HG03460 (cell line): Measurements from ENCODE around the gene FGGY.
"Not testable (repeated sequence)": the region's sequence is repeated elsewhere in the genome, so short reads cannot be mapped to it uniquely, and the experiment has no call there.

ENCODE experiments used
- ATAC-seq: cut with Tn5 transposase; IDR thresholded peaks from one replicate; pipeline ENCODE4 v1.9.1; 2021; ENCODE audit not compliant: unreplicated experiment

Gene FGGY

GRCh38 chr1:59346429-59346828 lies 49.5 kb downstream of the FGGY start:
- no peak for ATAC-seq

DNA sequence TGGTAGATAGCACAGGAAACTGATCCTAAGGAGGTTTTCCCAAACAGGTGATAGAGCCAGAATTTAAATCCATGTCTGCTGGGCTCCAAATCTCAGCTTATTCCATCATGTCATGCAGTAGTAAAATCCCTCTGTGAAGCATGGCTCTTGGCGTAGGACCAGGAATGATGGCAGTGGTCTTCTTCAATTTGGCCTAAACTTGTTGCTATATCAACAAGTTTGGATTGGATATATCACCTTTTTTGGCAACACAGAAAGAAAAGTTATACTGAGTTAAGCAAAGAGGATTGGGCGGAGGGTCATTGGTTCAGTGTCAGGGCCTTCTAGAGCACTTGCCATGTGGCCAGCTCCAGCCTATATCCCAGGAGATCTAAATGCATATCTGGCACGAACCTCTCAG lies 52.2 kb downstream of the FGGY start:
- no peak for ATAC-seq

DNA sequence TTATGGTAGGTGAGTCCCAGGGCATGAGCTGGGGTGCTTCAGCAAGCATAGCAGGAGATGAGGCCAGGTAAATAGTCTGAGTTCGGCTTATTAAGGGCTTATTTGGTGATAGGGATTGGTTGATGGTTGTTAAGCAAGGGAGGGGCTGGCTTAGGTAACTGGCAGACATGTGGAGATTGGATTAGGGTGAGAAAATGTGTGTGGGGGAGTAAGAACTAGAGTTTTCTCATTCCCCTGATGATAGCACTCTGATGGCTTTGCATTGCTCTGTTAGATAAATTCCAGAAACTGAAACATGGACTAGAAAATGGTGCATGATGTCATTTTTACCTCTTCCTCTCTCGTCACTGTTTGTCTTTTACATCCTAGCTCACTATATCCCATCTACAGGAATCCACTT lies 53.6 kb downstream of the FGGY start:
- ATAC-seq = no peak

- ATAC-seq = no peak
These were observed 55.2 kb downstream of the FGGY start for GRCh38 chr1:59352065-59352464.

DNA sequence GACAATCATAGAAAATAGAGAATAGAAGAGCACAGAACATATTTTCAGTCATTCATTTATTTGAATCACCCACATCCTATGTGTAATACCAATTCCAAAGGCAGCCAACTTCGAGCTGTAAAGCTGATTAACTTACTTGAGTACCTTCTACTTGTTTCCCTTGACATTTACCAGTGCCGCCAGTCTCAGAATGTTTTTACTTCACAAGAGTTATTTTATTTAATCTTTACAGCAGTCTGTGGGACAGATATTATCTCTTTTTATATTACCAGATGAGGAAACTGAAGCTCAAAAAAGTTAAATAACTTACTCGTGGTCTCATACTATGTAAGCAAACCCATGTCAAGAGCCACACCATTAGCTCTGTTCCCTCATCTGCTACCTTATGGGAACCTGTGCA lies 56.6 kb downstream of the FGGY start:
- ATAC-seq = no peak

GRCh38 chr1:59354239-59354638 lies 57.3 kb downstream of the FGGY start:
- ATAC-seq = not testable (repeated sequence)

DNA sequence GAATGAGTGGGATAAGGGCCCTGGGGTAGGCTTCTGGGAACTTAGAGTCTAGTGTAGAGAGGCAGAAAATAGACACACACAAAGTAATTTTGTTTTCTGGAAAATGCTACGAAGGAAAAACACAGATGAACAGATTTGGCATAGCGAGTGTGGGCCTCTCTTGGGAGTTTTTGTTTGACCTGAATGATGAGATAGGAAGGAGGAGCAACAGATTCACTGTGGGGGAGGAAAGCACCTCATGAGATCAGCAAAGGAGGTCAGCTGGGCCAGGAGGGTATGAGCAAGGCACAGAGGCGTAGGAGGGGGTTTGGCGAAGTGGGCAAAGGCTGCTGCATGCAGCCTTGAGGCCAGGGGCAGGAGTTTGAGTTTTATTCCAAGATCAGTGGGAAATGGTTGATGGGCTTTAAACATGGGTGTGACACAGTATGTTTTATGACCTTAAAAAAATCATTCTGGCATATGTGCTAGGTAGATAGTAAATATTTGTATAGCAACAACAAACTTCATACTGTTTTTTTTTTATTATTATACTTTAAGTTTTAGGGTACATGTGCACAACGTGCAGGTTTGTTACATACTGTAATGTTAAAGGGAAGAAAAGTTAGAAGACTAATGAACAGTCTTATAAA lies 57.9 kb downstream of the FGGY start:
- peak; percentile 66 for ATAC-seq

GRCh38 chr1:59355361-59355760 lies 58.5 kb downstream of the FGGY start:
- ATAC-seq = peak; percentile 67

GRCh38 chr1:59356627-59357026 lies 59.7 kb downstream of the FGGY start:
- ATAC-seq = no peak

- no peak for ATAC-seq
These were observed 60.9 kb downstream of the FGGY start for GRCh38 chr1:59357645-59358320.

- ATAC-seq = no peak
These were observed 62.4 kb downstream of the FGGY start for GRCh38 chr1:59359325-59359724.

DNA sequence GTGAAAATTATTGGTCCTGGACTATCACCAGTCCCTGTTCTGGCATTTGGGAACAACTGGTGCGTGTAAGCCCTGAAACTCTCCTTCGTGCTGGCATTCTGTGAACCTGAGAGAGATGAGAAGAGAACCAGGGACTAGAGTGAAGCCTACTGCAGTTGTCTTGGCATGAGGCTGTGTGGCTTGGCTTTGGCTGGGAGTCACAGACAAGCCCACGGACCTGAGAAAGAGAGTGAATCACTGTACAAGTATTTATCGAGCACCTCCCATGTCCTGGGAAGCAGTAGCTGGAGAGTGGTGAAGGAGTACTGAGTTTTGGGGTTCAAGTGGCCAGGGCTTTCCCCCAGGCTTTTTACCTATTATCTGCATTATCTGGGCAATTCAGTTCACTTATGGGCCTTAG lies 63.3 kb downstream of the FGGY start:
- no peak for ATAC-seq

DNA sequence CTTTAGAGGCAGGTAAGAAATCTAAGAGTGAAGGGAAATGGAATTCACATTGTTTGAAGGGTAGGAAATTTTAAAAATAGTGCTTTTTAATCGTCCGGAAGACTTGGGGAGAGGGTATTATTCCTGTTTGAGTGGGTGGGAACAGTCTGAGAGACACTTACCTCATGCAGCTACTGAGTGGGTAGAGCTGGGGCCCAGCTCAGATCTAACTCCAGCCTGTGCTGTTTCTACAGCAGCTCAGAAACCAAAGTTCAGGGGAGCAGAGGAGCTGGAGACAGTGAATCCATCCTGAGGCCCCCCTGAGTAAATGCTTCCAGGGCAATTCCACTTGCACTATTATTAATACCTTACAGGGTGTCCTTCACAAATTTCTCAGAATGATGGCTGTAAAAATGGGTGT lies 63.8 kb downstream of the FGGY start:
- no peak for ATAC-seq

GRCh38 chr1:59361766-59362165 lies 64.9 kb downstream of the FGGY start:
- ATAC-seq = no peak

- ATAC-seq = no peak
These were observed 67.1 kb downstream of the FGGY start for GRCh38 chr1:59364037-59364436.

DNA sequence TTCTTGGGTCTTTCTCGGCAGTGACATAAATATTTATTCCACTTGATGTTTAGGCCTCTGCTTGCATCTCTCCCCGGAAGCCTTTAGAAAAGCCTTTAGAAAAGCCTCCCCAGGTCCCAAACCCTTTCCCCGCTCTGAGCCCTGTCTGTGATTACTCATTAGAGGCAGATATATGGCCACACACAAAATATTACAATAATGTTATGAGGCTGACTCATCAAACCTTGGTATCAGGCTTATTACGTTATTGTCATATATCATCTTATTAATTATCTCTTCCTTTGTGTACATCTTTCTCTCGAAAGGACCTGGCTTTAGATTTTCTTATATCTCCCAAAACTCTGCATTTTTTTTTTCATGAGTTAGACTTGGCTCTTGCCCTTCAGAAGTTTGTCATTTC lies 69.5 kb downstream of the FGGY start:
- no peak for ATAC-seq

GRCh38 chr1:59367301-59368007 lies 70.6 kb downstream of the FGGY start:
- ATAC-seq = no peak

DNA sequence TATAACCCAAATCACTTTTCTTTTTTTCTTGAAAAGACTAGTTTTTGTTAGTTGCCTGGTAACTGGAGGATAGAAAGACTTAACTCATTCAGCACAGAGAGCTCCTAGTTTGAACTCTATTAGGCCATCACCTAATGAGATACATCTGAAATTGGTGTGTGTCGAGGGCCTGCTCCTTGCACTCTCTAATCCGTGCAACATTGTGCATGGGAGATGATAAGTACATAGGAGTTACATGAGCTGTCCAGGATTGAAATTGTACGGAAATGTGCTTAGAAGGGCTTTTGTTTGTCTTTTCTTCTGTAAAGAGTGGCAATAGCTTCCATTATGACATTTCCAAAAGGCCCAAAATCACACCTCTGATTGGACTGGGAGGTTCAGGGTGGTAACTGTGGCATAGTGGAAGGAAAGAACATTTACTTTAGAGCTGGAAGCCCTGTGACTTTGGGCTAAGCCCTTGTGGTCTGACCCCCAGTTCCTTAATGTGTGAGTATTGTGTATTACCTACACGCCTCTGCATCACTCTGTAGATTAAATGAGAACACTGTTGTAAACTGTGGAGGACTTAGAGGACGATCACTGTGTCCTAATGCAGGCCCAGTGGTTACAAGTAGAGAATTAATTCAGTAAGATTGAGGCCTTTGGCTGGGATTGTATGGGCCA lies 71.2 kb downstream of the FGGY start:
- no peak for ATAC-seq

GRCh38 chr1:59375321-59376220 lies 78.7 kb downstream of the FGGY start:
- ATAC-seq = no peak

DNA sequence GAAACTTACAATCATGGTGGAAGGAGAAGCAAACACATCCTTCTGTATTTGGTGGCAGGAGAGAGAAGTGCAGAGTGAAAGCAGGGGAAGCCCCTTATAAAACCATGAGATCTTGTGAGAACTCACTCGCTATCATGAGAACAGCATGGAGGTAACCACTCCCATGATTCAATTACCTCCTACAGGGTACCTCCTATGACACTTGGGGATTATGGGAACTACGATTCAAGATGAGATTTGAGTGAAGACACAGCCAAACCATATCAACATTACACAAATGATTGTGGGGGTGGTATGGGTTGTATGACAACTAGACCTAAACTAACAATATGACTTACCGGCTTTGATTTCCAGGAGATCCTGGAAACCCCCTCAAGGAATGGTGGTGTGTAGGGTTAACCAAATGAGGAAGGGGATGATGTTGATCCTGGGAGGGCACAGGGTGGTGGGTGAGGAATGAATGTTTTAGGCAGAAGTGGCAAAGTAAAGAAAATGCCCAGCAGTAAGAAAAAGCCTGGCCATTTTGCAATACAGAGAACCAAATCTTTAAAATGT lies 80.5 kb downstream of the FGGY start:
- ATAC-seq = no peak
